Epithelial cell of prostate (primary cell): Measurements from ENCODE around the gene RTP1.
"Not testable (repeated sequence)": the region's sequence is repeated elsewhere in the genome, so short reads cannot be mapped to it uniquely, and the experiment has no call there.

Source experiments
- DNase-seq: peaks from one replicate; pipeline ENCODE4 v3.0.0-alpha.2; 2011; ENCODE audit warnings: low read depth, low spot score
- H3K27ac ChIP-seq: fragments of 450-650 bp; 2 replicates; pipeline ENCODE4 v1.5.1; 2017; ENCODE audit warnings: mild to moderate bottlenecking

Gene RTP1

DNA sequence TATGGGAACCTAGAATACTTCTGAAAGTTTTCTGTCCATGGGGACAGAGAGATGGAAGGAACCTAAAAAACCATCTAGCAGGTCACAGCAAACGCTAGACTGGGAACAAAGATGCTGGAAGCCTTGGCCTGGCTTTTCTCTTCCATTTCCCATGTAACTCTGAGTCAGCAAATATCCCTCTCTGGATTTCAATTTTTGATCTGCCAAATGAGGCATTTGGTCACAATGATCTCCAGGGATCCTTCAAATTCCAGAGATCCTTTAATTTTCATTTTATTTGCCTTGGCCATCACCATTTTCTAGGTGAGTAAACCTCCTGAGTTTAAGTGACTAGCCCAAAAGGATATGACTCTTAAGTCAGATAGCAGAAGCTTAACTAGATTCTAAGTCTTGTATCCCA lies 39.7 kb downstream of the RTP1 start:
- H3K27ac ChIP-seq, result no peak overlapping the region
- no peak for DNase-seq

DNA sequence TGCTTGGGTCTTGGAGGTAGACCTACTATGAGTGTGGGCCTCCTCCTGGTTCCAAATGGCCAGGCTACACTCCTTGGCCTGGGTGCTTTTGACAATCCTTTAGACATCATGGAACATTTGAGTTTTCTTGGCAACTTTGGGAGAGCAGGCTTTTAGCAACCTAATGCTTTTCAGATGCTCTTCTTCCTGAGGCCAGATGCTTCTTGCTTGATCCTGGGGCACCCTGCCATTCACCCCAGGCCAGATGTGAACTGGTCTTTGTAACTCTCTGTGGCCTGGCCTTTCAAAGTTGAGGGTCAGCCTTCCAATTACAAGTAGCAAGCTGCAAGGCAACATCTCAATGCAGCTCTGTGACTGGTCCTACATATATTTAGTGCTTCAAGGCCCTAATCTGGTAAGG lies 40.5 kb downstream of the RTP1 start:
- no peak overlapping the region for H3K27ac ChIP-seq

DNA sequence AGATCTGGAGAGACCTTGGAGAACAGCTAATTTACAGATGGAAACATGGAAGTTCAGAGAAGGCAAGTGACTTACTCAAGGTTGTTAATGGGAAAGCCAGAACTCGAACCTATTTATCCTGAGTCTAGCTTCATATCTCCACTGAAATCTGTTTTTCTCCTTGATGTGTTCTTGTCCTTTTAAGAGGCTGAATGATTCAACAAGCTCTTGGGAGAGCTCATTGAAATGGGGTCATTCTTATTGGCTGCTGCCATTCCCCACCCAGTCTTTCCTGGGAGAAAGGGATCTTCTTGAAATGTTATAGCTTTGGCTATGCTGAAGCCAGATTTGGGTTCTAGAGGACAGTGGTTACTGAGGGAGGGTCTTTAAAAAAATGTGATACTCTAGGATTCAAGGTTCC lies 41.0 kb downstream of the RTP1 start:
- H3K27ac ChIP-seq, result no peak overlapping the region
- no peak for DNase-seq

More for the DNA sequence above, 40.5 kb downstream of the RTP1 start:
- DNase-seq, result no peak

DNA sequence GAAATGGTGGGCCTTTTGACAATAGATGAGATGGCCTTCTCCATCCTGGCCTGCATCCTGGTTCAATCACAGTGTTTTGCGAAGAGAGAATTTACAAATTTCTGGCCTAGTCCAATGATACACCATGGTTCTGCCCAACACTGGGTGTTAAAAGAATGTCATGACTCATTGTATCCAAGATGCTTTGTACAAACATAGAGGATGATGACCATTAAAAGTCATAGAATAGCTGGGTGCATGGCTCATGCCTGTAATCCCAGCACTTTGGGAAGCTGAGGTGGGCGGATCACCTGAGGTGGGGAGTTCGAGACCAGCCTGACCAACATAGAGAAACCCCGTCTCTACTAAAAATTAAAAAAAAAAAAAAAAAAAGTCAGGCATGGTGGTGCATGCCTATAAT lies 41.5 kb downstream of the RTP1 start:
- H3K27ac ChIP-seq, DNase-seq: not testable (repeated sequence)

- H3K27ac ChIP-seq, result no peak overlapping the region
- DNase-seq, result no peak
These were observed 45.1 kb downstream of the RTP1 start for GRCh38 chr3:187242435-187242834.

DNA sequence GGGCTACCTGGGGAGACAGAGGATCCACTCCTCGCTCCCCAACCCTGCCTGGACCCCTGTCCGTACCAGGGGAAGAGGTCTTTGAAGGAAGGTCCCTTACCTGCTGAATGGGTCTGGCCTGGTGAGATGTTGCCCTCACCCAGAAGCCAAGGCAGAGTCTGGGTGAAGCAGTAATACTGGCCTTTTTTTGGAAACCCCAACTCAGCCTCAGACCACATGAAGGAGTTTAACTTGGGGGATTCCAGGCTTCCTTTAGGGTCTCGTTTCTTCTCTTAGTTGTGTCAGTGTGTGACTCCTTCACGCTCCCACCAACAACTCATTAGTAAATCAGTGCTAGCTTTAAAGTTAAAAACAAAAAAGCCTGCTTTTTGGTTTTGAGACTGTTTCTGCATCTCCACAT lies 45.6 kb downstream of the RTP1 start:
- H3K27ac ChIP-seq, result no peak overlapping the region
- DNase-seq, result no peak

DNA sequence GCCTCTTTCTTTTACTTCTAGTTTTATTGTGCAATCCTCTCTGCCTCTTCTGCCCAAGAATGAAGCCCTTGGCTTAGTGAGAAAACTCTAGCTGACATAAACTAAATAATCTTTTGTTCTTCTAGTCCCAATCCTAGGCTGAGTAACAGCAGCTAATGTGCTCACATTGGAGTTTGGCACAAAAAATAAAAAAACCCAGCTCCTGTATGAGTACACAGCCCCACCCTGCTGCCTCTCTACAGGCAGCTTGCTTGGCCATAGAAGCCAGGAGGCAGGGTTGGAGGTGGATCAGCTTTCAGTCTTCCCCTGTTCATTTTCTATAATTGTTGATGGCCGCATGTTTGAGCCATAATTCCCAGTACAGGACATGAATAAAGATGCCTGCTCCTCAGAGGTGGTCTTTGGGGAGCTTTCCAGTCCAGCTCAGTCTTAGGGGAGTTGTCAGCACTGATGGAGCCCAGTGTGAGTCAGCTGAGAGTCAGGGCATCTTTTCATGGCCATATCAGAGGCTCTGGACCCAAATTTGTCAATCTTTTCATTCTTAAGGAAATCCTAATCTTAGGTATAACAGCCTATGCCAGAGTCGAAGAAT lies 46.7 kb downstream of the RTP1 start:
- no peak overlapping the region for H3K27ac ChIP-seq
- DNase-seq, result no peak

- H3K27ac ChIP-seq, result no peak overlapping the region
- no peak for DNase-seq
These were observed 50.1 kb downstream of the RTP1 start for GRCh38 chr3:187247398-187247797.
